Activated naive CD4-positive, alpha-beta T cell treated with anti-CD3 and anti-CD28 coated beads, Interleukin-2, amount 50 U/mL, for 24 hours (primary cell): ENCODE data around the gene CLN6.
A peak's percentile ranks its signal among the peaks of the same experiment; 100 is the strongest.
"Not testable (repeated sequence)": the region's sequence is repeated elsewhere in the genome, so short reads cannot be mapped to it uniquely, and the experiment has no call there.

Source experiments
- H3K27ac Mint-ChIP-seq: one replicate; pipeline ENCODE4 v1.8.0; 2021; ENCODE audit warnings: mild to moderate bottlenecking, mixed read lengths
- H3K27me3 Mint-ChIP-seq: one replicate; pipeline ENCODE4 v1.8.0; 2021; ENCODE audit warnings: mixed read lengths
- H3K36me3 Mint-ChIP-seq: one replicate; pipeline ENCODE4 v1.8.0; 2021; ENCODE audit warnings: mixed read lengths
- H3K4me1 Mint-ChIP-seq: one replicate; pipeline ENCODE4 v1.8.0; 2021; ENCODE audit warnings: mixed read lengths
- H3K4me3 Mint-ChIP-seq: one replicate; pipeline ENCODE4 v1.8.0; 2021; ENCODE audit warnings: mild to moderate bottlenecking, mixed read lengths
- H3K9me3 Mint-ChIP-seq: one replicate; pipeline ENCODE4 v1.8.0; 2021; ENCODE audit warnings: mixed read lengths

CLN6 gene

GRCh38 chr15:68232449-68232848 lies 2.9 kb upstream of the CLN6 start:
- no peaks in the 10 kb centered on the region for H3K27me3 Mint-ChIP-seq
- peaks cover 3% of the 10 kb centered on the region for H3K36me3 Mint-ChIP-seq
- no peak overlapping the region for H3K27ac Mint-ChIP-seq
- H3K9me3 Mint-ChIP-seq, result no peaks in the 10 kb centered on the region
- H3K4me1 Mint-ChIP-seq, result peaks cover 28% of the 10 kb centered on the region
- H3K4me3 Mint-ChIP-seq, result no peak overlapping the region

- peak overlapping the region; percentile 1 for H3K27ac Mint-ChIP-seq
- no peaks in the 10 kb centered on the region for H3K9me3 Mint-ChIP-seq
- H3K4me3 Mint-ChIP-seq, result peak overlapping the region; percentile 77
- H3K27me3 Mint-ChIP-seq, result no peaks in the 10 kb centered on the region
- peaks cover 3% of the 10 kb centered on the region for H3K36me3 Mint-ChIP-seq
- peaks cover 37% of the 10 kb centered on the region for H3K4me1 Mint-ChIP-seq
Measured at GRCh38 chr15:68231102-68231818, 1.7 kb upstream of the CLN6 start.

- peaks cover 3% of the 10 kb centered on the region for H3K36me3 Mint-ChIP-seq
- H3K4me3 Mint-ChIP-seq, result peak overlapping the region; percentile 92
- H3K27ac Mint-ChIP-seq, result peak overlapping the region; percentile 97
- H3K4me1 Mint-ChIP-seq, result peaks cover 41% of the 10 kb centered on the region
- H3K27me3 Mint-ChIP-seq, result no peaks in the 10 kb centered on the region
- H3K9me3 Mint-ChIP-seq, result no peaks in the 10 kb centered on the region
Measured at GRCh38 chr15:68230157-68231100, 901 bp upstream of the CLN6 start.

GRCh38 chr15:68228971-68229385 lies 550 bp downstream of the CLN6 start:
- Mint-ChIP-seq H3K4me1 (peaks cover 52% of the 10 kb centered on the region), H3K36me3 (peaks cover 5% of the 10 kb centered on the region), H3K4me3 (peak overlapping the region; percentile 97), H3K9me3 (no peaks in the 10 kb centered on the region), H3K27me3 (no peaks in the 10 kb centered on the region), H3K27ac (peak overlapping the region; percentile 91)

- peaks cover 52% of the 10 kb centered on the region for H3K4me1 Mint-ChIP-seq
- peak overlapping the region; percentile 91 for H3K27ac Mint-ChIP-seq
- H3K36me3 Mint-ChIP-seq, result peaks cover 5% of the 10 kb centered on the region
- H3K9me3 Mint-ChIP-seq, result no peaks in the 10 kb centered on the region
- H3K4me3 Mint-ChIP-seq, result peak overlapping the region; percentile 97
- no peaks in the 10 kb centered on the region for H3K27me3 Mint-ChIP-seq
Measured at GRCh38 chr15:68228143-68228970, 1.2 kb downstream of the CLN6 start.

GRCh38 chr15:68227643-68228142 lies 1.8 kb downstream of the CLN6 start:
- H3K27me3 Mint-ChIP-seq, result no peaks in the 10 kb centered on the region
- H3K27ac Mint-ChIP-seq, result no peak overlapping the region
- H3K36me3 Mint-ChIP-seq, result peaks cover 5% of the 10 kb centered on the region
- no peaks in the 10 kb centered on the region for H3K9me3 Mint-ChIP-seq
- peak overlapping the region; percentile 97 for H3K4me3 Mint-ChIP-seq
- H3K4me1 Mint-ChIP-seq, result peaks cover 52% of the 10 kb centered on the region

GRCh38 chr15:68225442-68225841 lies 4.1 kb downstream of the CLN6 start:
- H3K4me1 Mint-ChIP-seq, result peaks cover 44% of the 10 kb centered on the region

GRCh38 chr15:68224546-68225250 lies 4.8 kb downstream of the CLN6 start:
- peaks cover 38% of the 10 kb centered on the region for H3K4me1 Mint-ChIP-seq
- H3K4me3 Mint-ChIP-seq, result no peak overlapping the region
- H3K36me3 Mint-ChIP-seq, result peaks cover 5% of the 10 kb centered on the region
- H3K9me3 Mint-ChIP-seq, result no peaks in the 10 kb centered on the region
- no peak overlapping the region for H3K27ac Mint-ChIP-seq
- no peaks in the 10 kb centered on the region for H3K27me3 Mint-ChIP-seq

More at GRCh38 chr15:68225442-68225841, 4.1 kb downstream of the CLN6 start:
- not testable (repeated sequence) for H3K27me3 Mint-ChIP-seq, H3K27ac Mint-ChIP-seq, H3K9me3 Mint-ChIP-seq, H3K36me3 Mint-ChIP-seq
- H3K4me3 Mint-ChIP-seq, result peak overlapping the region; percentile 16

- Mint-ChIP-seq H3K36me3 (peaks cover 5% of the 10 kb centered on the region), H3K27me3 (no peaks in the 10 kb centered on the region), H3K4me3 (no peak overlapping the region), H3K9me3 (no peaks in the 10 kb centered on the region), H3K27ac (no peak overlapping the region), H3K4me1 (peaks cover 38% of the 10 kb centered on the region)
Measured at GRCh38 chr15:68224108-68224507, 5.4 kb downstream of the CLN6 start.

- H3K9me3 Mint-ChIP-seq, result no peaks in the 10 kb centered on the region
- H3K4me3 Mint-ChIP-seq, result no peak overlapping the region
- no peaks in the 10 kb centered on the region for H3K27me3 Mint-ChIP-seq
- H3K27ac Mint-ChIP-seq, result no peak overlapping the region
- H3K36me3 Mint-ChIP-seq, result peaks cover 1% of the 10 kb centered on the region
- H3K4me1 Mint-ChIP-seq, result peaks cover 31% of the 10 kb centered on the region
Measured at GRCh38 chr15:68223171-68223570, 6.4 kb downstream of the CLN6 start.

GRCh38 chr15:68222432-68222743 lies 7.1 kb downstream of the CLN6 start:
- H3K4me1 Mint-ChIP-seq, result peaks cover 24% of the 10 kb centered on the region
- H3K27me3 Mint-ChIP-seq, H3K9me3 Mint-ChIP-seq, H3K27ac Mint-ChIP-seq, H3K36me3 Mint-ChIP-seq, H3K4me3 Mint-ChIP-seq: not testable (repeated sequence)

GRCh38 chr15:68221530-68222431 lies 7.7 kb downstream of the CLN6 start:
- not testable (repeated sequence) for H3K36me3 Mint-ChIP-seq, H3K4me3 Mint-ChIP-seq, H3K27me3 Mint-ChIP-seq, H3K9me3 Mint-ChIP-seq, H3K27ac Mint-ChIP-seq
- peaks cover 17% of the 10 kb centered on the region for H3K4me1 Mint-ChIP-seq

- Mint-ChIP-seq H3K27me3 (no peaks in the 10 kb centered on the region), H3K27ac (no peak overlapping the region), H3K4me1 (peaks cover 14% of the 10 kb centered on the region), H3K9me3 (no peaks in the 10 kb centered on the region), H3K4me3 (no peak overlapping the region), H3K36me3 (peaks cover 6% of the 10 kb centered on the region)
Measured at GRCh38 chr15:68220967-68221366, 8.6 kb downstream of the CLN6 start.

- Mint-ChIP-seq H3K27ac (no peak overlapping the region), H3K4me3 (no peak overlapping the region)
Measured at GRCh38 chr15:68220489-68220888, 9.0 kb downstream of the CLN6 start.

More at GRCh38 chr15:68220489-68220888, 9.0 kb downstream of the CLN6 start:
- no peaks in the 10 kb centered on the region for H3K9me3 Mint-ChIP-seq
- peaks cover 6% of the 10 kb centered on the region for H3K36me3 Mint-ChIP-seq
- no peaks in the 10 kb centered on the region for H3K27me3 Mint-ChIP-seq
- H3K4me1 Mint-ChIP-seq, result peaks cover 12% of the 10 kb centered on the region
